ENCODE measurements around the gene GALNT11.

GRCh38 chr7:152081088-152081487 lies 55.6 kb downstream of the GALNT11 start:
- TF ChIP-seq CTCF (IDR thresholded peaks at IDR 0.05), result no peak
- no peak for TF ChIP-seq POLR2A (IDR thresholded peaks at IDR 0.05)

Measured in heart left ventricle (tissue), 13 donors.